Measurements from ENCODE around the gene NDUFAF5.
A peak's percentile ranks its signal among the peaks of the same experiment; 100 is the strongest.

The NDUFAF5 gene

GRCh38 chr20:13856354-13856753 lies 71.5 kb downstream of the NDUFAF5 start:
- Histone ChIP-seq H3K4me3 (ENCODE audit: low read depth in 1 of 2, low read length in 1 of 2) (no peak overlapping the region), H3K27ac (peak overlapping the region; percentile 57), H3K4me1 (ENCODE audit: control insufficient read depth in 1 of 2, insufficient read depth in 1 of 2, low read depth in 1 of 2, low read length in 1 of 2) (peaks cover 29 to 40% of the 10 kb centered on the region in 2 experiments), H3K27me3 (no peaks in the 10 kb centered on the region), H3K9me3 (no peaks in the 10 kb centered on the region), H3K36me3 (no peaks in the 10 kb centered on the region)
- TF ChIP-seq CTCF (IDR thresholded peaks at IDR 0.05) = no peak

- no peaks in the 10 kb centered on the region for H3K9me3 ChIP-seq
- H3K27ac ChIP-seq = peak overlapping the region; percentile 57
- peaks cover 29 to 44% of the 10 kb centered on the region in 2 experiments for H3K4me1 ChIP-seq (ENCODE audit: control insufficient read depth in 1 of 2, insufficient read depth in 1 of 2, low read depth in 1 of 2, low read length in 1 of 2)
- no peaks in the 10 kb centered on the region for H3K27me3 ChIP-seq
- TF ChIP-seq CTCF (IDR thresholded peaks at IDR 0.05) = no peak
- H3K4me3 ChIP-seq (ENCODE audit: low read depth in 1 of 2, low read length in 1 of 2) = no peak overlapping the region
- no peaks in the 10 kb centered on the region for H3K36me3 ChIP-seq
Observed at GRCh38 chr20:13857304-13857703, 72.5 kb downstream of the NDUFAF5 start.

GRCh38 chr20:13857961-13858360 lies 73.1 kb downstream of the NDUFAF5 start:
- H3K4me3 ChIP-seq (ENCODE audit: low read depth in 1 of 2, low read length in 1 of 2) = no peak overlapping the region
- TF ChIP-seq CTCF (IDR thresholded peaks at IDR 0.05) = no peak
- H3K4me1 ChIP-seq (ENCODE audit: control insufficient read depth in 1 of 2, insufficient read depth in 1 of 2, low read depth in 1 of 2, low read length in 1 of 2) = peaks cover 29 to 51% of the 10 kb centered on the region in 2 experiments
- no peaks in the 10 kb centered on the region for H3K9me3 ChIP-seq
- H3K27ac ChIP-seq = no peak overlapping the region
- no peaks in the 10 kb centered on the region for H3K27me3 ChIP-seq
- H3K36me3 ChIP-seq = no peaks in the 10 kb centered on the region

GRCh38 chr20:13858439-13858838 lies 73.6 kb downstream of the NDUFAF5 start:
- no peak overlapping the region for H3K27ac ChIP-seq
- H3K36me3 ChIP-seq = no peaks in the 10 kb centered on the region
- no peaks in the 10 kb centered on the region for H3K27me3 ChIP-seq
- H3K9me3 ChIP-seq = no peaks in the 10 kb centered on the region
- TF ChIP-seq CTCF (IDR thresholded peaks at IDR 0.05) = no peak
- peaks cover 32 to 56% of the 10 kb centered on the region in 2 experiments for H3K4me1 ChIP-seq (ENCODE audit: control insufficient read depth in 1 of 2, insufficient read depth in 1 of 2, low read depth in 1 of 2, low read length in 1 of 2)
- H3K4me3 ChIP-seq (ENCODE audit: low read depth in 1 of 2, low read length in 1 of 2) = no peak overlapping the region

GRCh38 chr20:13858871-13859270 lies 74.0 kb downstream of the NDUFAF5 start:
- H3K9me3 ChIP-seq = no peaks in the 10 kb centered on the region
- H3K27ac ChIP-seq = no peak overlapping the region
- H3K36me3 ChIP-seq = no peaks in the 10 kb centered on the region
- H3K4me1 ChIP-seq (ENCODE audit: control insufficient read depth in 1 of 2, insufficient read depth in 1 of 2, low read depth in 1 of 2, low read length in 1 of 2) = peaks cover 35 to 60% of the 10 kb centered on the region in 2 experiments
- H3K27me3 ChIP-seq = no peaks in the 10 kb centered on the region
- no peak overlapping the region for H3K4me3 ChIP-seq (ENCODE audit: low read depth in 1 of 2, low read length in 1 of 2)
- TF ChIP-seq CTCF (IDR thresholded peaks at IDR 0.05) = no peak

GRCh38 chr20:13862245-13862644 lies 77.4 kb downstream of the NDUFAF5 start:
- peaks cover 34 to 69% of the 10 kb centered on the region in 2 experiments for H3K4me1 ChIP-seq (ENCODE audit: control insufficient read depth in 1 of 2, insufficient read depth in 1 of 2, low read depth in 1 of 2, low read length in 1 of 2)
- H3K27me3 ChIP-seq = no peaks in the 10 kb centered on the region

More at GRCh38 chr20:13862245-13862644, 77.4 kb downstream of the NDUFAF5 start:
- H3K27ac ChIP-seq = no peak overlapping the region
- no peaks in the 10 kb centered on the region for H3K36me3 ChIP-seq
- no peak for TF ChIP-seq CTCF (IDR thresholded peaks at IDR 0.05)
- H3K4me3 ChIP-seq (ENCODE audit: low read depth in 1 of 2, low read length in 1 of 2) = no peak overlapping the region
- H3K9me3 ChIP-seq = no peaks in the 10 kb centered on the region
